ENCODE results near the gene PNMA6F.
"Not testable (repeated sequence)": the region's sequence is repeated elsewhere in the genome, so short reads cannot be mapped to it uniquely, and the experiment has no call there.

The PNMA6F gene

GRCh38 chrX:153336121-153336894 lies 14.7 kb upstream of the PNMA6F start:
- no peak for DNase-seq (ENCODE audit: low read depth in 4 of 4, low spot score in 1 of 4)

DNA sequence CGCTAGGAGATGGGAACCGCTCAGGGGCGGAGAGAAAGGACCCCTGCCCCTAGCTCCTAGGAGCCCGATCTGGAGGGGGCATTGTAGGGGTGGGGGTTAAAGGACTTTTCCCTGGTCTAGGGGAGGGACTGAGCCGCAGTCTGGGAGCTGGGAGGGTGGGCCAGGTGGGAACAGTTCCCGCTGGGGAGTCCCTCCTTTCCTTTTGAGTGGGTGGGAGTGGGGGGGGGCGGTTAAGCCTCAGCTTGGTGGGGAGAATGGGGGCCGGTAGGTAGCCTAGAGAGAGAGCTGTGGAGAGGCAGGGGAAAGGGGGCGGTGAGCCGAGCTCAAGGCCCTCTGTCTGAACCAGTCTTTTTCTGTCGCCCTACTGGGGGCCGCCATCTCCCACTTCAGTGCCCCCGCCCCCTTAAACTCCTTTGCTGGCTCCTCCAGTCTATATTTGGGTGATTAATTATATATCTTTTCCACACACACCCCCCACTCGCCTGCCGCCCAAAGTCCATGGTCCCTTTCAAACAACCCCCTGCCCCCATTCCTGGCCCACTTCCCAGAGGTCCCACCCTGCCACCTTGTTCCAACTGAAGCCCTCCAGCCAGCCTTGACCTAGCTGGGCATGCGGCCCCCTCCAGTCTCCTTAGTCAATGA lies 13.2 kb upstream of the PNMA6F start:
- DNase-seq (ENCODE audit: low read depth in 4 of 4, low spot score in 1 of 4) = no peak

GRCh38 chrX:153333821-153334653 lies 12.5 kb upstream of the PNMA6F start, which contains the start of gene ZNF275:
TSS of gene ZNF275 (plus strand) at chrX:153334153. CDS start at chrX:153336680, 2,527 bp downstream.
- DNase-seq (ENCODE audit: low read depth in 4 of 4, low spot score in 1 of 4) = peak; percentile 47 to 68 (median 62)

DNA sequence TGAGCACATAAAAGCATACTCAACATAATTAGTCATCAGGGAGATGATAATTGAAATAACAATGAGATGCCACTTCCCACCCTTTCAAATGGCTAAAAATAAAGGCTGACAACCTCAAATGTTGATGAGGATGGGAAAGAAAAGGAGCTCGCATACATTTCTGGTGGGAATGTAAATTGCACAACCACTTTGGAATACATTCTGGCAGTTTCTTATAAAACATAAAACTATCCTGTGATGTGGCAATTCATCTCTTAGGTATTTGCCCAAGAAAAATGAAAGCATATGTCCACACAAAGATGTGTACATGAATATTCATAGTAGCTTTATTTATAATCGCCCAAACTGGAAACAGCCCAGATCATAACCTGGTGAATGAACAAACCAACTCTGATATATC lies 11.7 kb upstream of the PNMA6F start:
- no peak for DNase-seq (ENCODE audit: low read depth in 4 of 4, low spot score in 1 of 4)

DNA sequence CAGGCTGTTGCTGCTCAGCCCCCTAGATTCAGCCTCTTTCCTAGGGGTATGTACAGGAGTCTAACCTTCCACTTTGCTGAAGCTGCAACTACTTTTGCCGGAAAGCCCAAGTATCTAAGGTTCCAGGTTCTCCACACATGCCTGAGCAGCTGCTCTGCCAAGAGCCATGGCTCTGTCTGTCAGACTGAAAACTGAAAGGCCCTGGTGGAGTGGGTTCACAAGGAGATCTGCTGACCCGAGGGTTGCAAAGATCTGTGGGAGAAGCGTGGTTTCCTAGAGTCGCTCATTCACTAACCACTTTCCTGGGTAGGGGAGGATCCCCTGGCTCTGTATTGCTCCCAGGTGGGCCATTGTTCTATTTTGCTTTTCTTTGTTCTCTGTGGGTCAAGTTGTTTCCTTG lies 6.0 kb upstream of the PNMA6F start:
- no peak for DNase-seq (ENCODE audit: low read depth in 4 of 4, low spot score in 1 of 4)

DNA sequence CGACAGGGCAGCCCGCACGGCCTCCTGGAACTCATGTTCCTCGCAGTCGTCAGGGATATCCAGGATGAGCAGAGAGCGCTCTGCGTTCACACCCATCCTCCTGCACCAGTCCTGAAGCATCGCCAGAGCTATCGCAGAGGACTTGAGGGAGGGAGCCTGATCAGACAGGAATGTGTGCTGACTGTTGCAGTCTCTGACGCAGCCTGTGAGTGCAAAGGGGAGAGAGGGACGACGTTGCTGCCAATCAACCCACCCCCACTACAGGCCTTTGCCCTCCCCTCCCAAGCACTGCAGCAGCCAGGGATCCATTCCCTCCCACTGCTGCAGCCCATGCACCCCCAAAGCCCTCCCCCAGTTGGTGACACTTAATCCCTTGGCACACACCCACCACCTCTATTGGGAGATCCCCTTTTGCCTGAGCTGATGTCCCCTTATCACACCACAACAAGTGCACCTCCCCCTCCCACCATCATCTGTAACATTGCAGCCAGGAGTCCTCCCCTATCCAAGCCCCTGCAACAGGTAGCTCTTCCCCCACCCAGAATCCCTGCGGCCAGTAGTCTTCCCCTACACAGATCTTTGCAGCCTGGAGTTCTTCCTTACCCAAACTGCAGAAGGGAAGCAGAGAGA lies 897 bp downstream of the PNMA6F start:
- DNase-seq (ENCODE audit: low read depth in 4 of 4, low spot score in 1 of 4) = no peak

DNA sequence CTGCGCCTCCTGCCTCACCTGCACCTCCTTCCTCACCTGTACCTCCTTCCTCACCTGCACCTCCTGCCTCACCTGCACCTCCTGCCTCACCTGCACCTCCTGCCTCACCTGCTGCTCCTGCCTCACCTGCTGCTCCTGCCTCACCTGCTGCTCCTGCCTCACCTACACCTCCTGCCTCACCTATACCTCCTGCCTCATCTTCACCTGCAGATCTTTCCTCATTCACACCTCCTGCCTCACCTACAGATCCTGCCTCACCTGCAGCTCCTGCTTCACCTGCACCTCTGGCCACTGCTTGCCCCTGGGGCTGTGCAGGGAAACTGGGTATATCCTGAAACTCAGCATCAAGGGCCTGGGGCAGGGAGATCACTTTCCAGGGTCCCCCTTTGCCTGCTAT lies 1.5 kb downstream of the PNMA6F start:
- DNase-seq (ENCODE audit: low read depth in 4 of 4, low spot score in 1 of 4) = not testable (repeated sequence)

DNA sequence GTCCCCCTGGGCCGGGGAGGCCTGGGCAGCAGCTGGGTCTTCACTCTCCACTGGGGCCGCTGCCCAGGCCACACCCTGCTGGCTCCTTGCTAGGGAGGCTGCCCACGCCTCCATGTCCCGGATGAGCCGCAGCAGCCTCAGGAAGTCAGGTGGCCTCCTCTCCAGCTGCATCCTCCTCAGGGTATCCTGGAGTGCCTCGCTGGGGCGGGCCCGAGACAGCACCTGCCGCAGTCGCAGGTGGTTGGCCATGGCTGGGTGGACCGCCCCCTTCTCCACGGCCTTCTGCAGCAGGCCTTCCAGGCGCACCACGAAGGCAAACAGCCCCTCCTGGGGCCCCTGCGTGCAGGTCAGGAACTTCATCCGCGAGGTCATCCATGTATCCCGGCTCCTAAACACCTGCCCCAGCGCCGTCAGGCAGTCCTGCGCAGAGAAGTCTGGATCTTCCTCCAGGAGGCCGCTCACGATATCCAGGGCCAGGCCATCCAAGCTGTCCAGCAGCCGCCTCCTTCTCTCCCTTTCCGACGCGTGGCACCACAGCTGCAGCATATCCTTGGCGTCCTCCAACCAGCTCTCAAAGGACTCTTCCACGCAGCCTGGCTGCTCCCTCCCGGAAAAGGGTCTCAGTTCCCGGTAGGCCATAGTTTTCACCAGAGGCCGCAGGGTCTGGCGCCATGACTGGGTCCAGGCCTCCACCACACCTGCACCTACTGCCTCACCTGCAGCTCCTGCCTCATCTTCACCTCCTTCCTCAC lies 2.1 kb downstream of the PNMA6F start:
- no peak for DNase-seq (ENCODE audit: low read depth in 4 of 4, low spot score in 1 of 4)

GRCh38 chrX:153318811-153319210 lies 2.8 kb downstream of the PNMA6F start:
- DNase-seq (ENCODE audit: low read depth in 4 of 4, low spot score in 1 of 4) = no peak

GRCh38 chrX:153317996-153318722 lies 3.4 kb downstream of the PNMA6F start:
- no peak for DNase-seq (ENCODE audit: low read depth in 4 of 4, low spot score in 1 of 4)

DNA sequence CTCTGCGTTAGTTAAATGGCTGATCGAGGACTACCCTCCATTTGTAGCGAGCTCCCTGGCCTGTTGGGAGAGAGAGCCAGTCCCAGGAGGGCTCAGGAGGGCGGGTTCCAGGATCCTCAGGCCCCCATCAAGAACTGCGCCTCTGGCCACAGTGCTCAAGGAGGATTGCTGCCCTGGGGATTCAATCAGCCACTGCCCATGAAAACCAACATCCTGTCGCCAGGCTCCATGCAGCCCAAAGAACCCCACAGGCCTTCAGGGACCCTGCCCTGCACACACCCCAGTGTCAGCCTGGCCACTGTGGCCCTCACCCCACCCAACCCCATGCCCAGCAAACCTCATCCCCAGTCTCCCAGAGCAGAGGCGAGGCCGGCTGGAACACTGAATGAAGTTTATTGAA lies 4.3 kb downstream of the PNMA6F start:
- DNase-seq (ENCODE audit: low read depth in 4 of 4, low spot score in 1 of 4) = no peak

- DNase-seq (ENCODE audit: low read depth in 4 of 4, low spot score in 1 of 4) = no peak
Observed at GRCh38 chrX:153312842-153313241, 8.7 kb downstream of the PNMA6F start.

- no peak for DNase-seq (ENCODE audit: low read depth in 4 of 4, low spot score in 1 of 4)
Observed at GRCh38 chrX:153312041-153312440, 9.5 kb downstream of the PNMA6F start.

GRCh38 chrX:153310901-153311300 lies 10.7 kb downstream of the PNMA6F start:
- DNase-seq (ENCODE audit: low read depth in 4 of 4, low spot score in 1 of 4) = no peak

GRCh38 chrX:153307276-153308178 lies 14.0 kb downstream of the PNMA6F start:
- no peak for DNase-seq (ENCODE audit: low read depth in 4 of 4, low spot score in 1 of 4)

DNA sequence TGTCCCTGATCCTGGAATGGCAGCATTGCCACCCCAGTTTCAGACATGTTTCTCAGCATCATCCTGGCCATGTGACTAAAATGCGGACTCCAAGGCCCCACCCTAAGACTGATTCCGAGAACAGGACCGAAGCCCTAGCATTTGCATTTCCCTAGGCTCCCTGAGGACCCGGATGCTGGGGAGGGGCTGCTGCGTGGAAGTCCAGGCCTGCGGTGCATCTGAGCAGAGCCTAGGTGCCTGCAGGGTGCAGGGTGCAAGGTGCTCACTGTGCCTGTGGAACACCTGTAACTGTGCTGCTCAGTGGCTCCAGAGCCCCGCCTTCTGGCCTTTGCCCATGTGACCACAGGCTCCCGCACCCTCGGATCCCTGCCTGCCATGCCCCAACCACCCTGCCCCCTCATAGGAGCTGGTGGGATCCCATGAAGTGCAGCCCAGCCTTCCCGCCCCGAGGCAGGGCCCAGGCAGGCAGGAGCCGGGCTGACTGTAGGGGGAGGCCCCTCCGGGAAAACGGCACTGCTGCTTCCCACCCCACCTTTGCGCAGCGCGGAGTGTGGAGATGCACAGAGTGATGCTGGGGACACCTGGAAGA lies 14.9 kb downstream of the PNMA6F start:
- DNase-seq (ENCODE audit: low read depth in 4 of 4, low spot score in 1 of 4) = no peak

- DNase-seq (ENCODE audit: low read depth in 4 of 4, low spot score in 1 of 4) = no peak
Observed at GRCh38 chrX:153305972-153306371, 15.6 kb downstream of the PNMA6F start.

DNA sequence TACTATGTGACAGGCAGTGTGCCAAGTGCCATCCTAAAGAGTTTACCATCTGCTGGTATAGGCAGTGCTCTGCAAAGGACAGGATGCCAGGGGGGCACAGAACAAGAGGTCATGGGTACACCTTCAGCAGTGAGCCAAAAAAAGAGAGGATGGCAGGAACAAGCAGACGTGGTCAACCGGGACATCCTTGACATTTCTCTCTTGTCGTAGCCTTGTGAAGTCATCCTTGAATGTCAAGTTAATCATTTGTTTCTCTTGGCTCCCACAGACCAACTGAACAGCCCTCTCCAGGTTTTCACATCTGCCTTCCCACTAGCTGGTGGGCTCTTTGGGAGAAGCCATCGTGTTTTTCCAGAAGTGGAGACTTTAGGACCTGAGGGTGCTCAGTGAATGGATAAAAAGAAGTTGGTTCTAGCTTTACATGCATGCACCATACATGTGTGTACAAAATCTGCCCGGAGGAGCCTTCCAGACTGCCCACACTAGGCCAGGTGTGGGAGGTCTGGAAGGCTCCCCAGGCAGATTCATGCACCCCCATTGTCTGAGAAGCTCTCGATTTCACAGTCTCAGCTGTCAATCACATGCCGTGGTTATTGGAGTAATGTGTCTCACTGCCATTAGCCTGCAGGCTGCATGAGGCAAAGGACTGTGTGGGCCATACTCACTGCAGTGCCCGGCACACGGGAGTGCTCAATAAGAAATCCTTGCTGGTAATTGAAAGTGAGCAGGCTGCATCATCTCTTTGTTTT lies 16.4 kb downstream of the PNMA6F start:
- no peak for DNase-seq (ENCODE audit: low read depth in 4 of 4, low spot score in 1 of 4)

All from stimulated activated CD4-positive, alpha-beta T cell treated with anti-CD3 and anti-CD28 coated beads, Interleukin-1b, Interleukin-23, amount 100 ng/mL, for 24 hours (primary cell).